ENCODE measurements around the gene FCGR3A. TPM values are rescaled to one million over a fixed set of nuclear protein-coding genes. Genes with fewer than 3 reads are reported as not detected.
"Not testable (repeated sequence)": the region's sequence is repeated elsewhere in the genome, so short reads cannot be mapped to it uniquely, and the experiment has no call there.

FCGR3A gene
- total and polyA plus RNA-seq, 2 donors (not counting 1 experiment from before 2014, with no cell fraction given), result 1.3 to 3.1 TPM

GRCh38 chr1:161566602-161566960 is 17.0 kb upstream of the FCGR3A start:
- H2AFZ ChIP-seq (ENCODE audit: insufficient read depth, low read depth, low read length, poor library complexity, severe bottlenecking); ATAC-seq (ENCODE audit: low read depth); H4K20me1 ChIP-seq (ENCODE audit: control insufficient read depth, insufficient read depth, low read length, poor library complexity, severe bottlenecking); H3K4me1 Mint-ChIP-seq; DNase-seq; CTCF ChIA-PET; H3K4me3 Mint-ChIP-seq; H3K27me3 Mint-ChIP-seq; H3K36me3 ChIP-seq (replicated peaks in 1 of 2; ENCODE audit: control extremely low read depth in 1 of 2, control insufficient read depth in 1 of 2, extremely low read depth in 1 of 2, insufficient read depth in 2 of 2, low read length in 1 of 2); H3K27ac Mint-ChIP-seq; H3K27ac ChIP-seq (ENCODE audit: low read length in 2 of 2); H3K27me3 ChIP-seq (replicated peaks in 1 of 4; ENCODE audit: control extremely low read depth in 1 of 4, control insufficient read depth in 3 of 4, insufficient read depth in 4 of 4, low read length in 3 of 4); H3K4me1 ChIP-seq (ENCODE audit: control insufficient read depth in 2 of 2, insufficient read depth in 2 of 2, low read length in 2 of 2); H3K79me2 ChIP-seq (ENCODE audit: control insufficient read depth, insufficient read depth, low read length); H3K9me3 ChIP-seq (ENCODE audit: control extremely low read depth in 1 of 3, control insufficient read depth in 2 of 3, insufficient read depth in 1 of 3, low read length in 2 of 3); H3K4me3 ChIP-seq (ENCODE audit: control extremely low read depth in 1 of 5, extremely low read depth in 1 of 5, insufficient read depth in 1 of 5, low read depth in 2 of 5, low read length in 4 of 5); H3K9me3 Mint-ChIP-seq (ENCODE audit: insufficient read depth); H3K9ac ChIP-seq (ENCODE audit: low read length); H3K4me2 ChIP-seq (replicated peaks; ENCODE audit: low read depth, low read length, poor library complexity, severe bottlenecking); POLR2A ChIA-PET: not testable (repeated sequence)
- no CpG with 5 or more reads among the region's 3 CpGs for WGBS (ENCODE audit: insufficient coverage)
- intact Hi-C loops (cut with micrococcal nuclease), result loop anchor here (10.0 kb wide), 1 partner anchor 178 kb away; the partner anchor contains the start of gene DUSP12

GRCh38 chr1:161563522-161563921 is 13.9 kb upstream of the FCGR3A start:
- H3K9ac ChIP-seq (ENCODE audit: low read length); DNase-seq; H3K27ac ChIP-seq (ENCODE audit: low read length in 2 of 2); H2AFZ ChIP-seq (ENCODE audit: insufficient read depth, low read depth, low read length, poor library complexity, severe bottlenecking); H3K36me3 ChIP-seq (replicated peaks in 1 of 2; ENCODE audit: control extremely low read depth in 1 of 2, control insufficient read depth in 1 of 2, extremely low read depth in 1 of 2, insufficient read depth in 2 of 2, low read length in 1 of 2); H3K27me3 ChIP-seq (replicated peaks in 1 of 4; ENCODE audit: control extremely low read depth in 1 of 4, control insufficient read depth in 3 of 4, insufficient read depth in 4 of 4, low read length in 3 of 4); POLR2A ChIA-PET; H3K27ac Mint-ChIP-seq; CTCF ChIA-PET; H3K9me3 ChIP-seq (ENCODE audit: control extremely low read depth in 1 of 3, control insufficient read depth in 2 of 3, insufficient read depth in 1 of 3, low read length in 2 of 3); H3K4me3 ChIP-seq (ENCODE audit: control extremely low read depth in 1 of 5, extremely low read depth in 1 of 5, insufficient read depth in 1 of 5, low read depth in 2 of 5, low read length in 4 of 5); H3K79me2 ChIP-seq (ENCODE audit: control insufficient read depth, insufficient read depth, low read length); H3K4me2 ChIP-seq (replicated peaks; ENCODE audit: low read depth, low read length, poor library complexity, severe bottlenecking); H4K20me1 ChIP-seq (ENCODE audit: control insufficient read depth, insufficient read depth, low read length, poor library complexity, severe bottlenecking); H3K9me3 Mint-ChIP-seq (ENCODE audit: insufficient read depth); H3K4me3 Mint-ChIP-seq; H3K27me3 Mint-ChIP-seq; ATAC-seq (ENCODE audit: low read depth): not testable (repeated sequence)
- peaks cover 15% of the 10 kb centered on the region for H3K4me1 Mint-ChIP-seq
- WGBS (ENCODE audit: insufficient coverage), result no CpG with 5 or more reads among the region's 1 CpG
- intact Hi-C loops (cut with micrococcal nuclease), result loop anchor here (10.0 kb wide), 1 partner anchor 181 kb away; the partner anchor contains the start of gene DUSP12
- H3K4me1 ChIP-seq (ENCODE audit: control insufficient read depth in 2 of 2, insufficient read depth in 2 of 2, low read length in 2 of 2), result peaks cover 5 to 11% of the 10 kb centered on the region in 2 donors

- H3K4me2 ChIP-seq (replicated peaks; ENCODE audit: low read depth, low read length, poor library complexity, severe bottlenecking); H3K4me3 ChIP-seq (ENCODE audit: control extremely low read depth in 1 of 5, extremely low read depth in 1 of 5, insufficient read depth in 1 of 5, low read depth in 2 of 5, low read length in 4 of 5); H2AFZ ChIP-seq (ENCODE audit: insufficient read depth, low read depth, low read length, poor library complexity, severe bottlenecking); DNase-seq; H4K20me1 ChIP-seq (ENCODE audit: control insufficient read depth, insufficient read depth, low read length, poor library complexity, severe bottlenecking); CTCF ChIA-PET; H3K79me2 ChIP-seq (ENCODE audit: control insufficient read depth, insufficient read depth, low read length); H3K4me3 Mint-ChIP-seq; H3K9me3 Mint-ChIP-seq (ENCODE audit: insufficient read depth); H3K9me3 ChIP-seq (ENCODE audit: control extremely low read depth in 1 of 3, control insufficient read depth in 2 of 3, insufficient read depth in 1 of 3, low read length in 2 of 3); H3K9ac ChIP-seq (ENCODE audit: low read length); POLR2A ChIA-PET; ATAC-seq (ENCODE audit: low read depth); H3K27ac Mint-ChIP-seq; H3K27me3 ChIP-seq (replicated peaks in 1 of 4; ENCODE audit: control extremely low read depth in 1 of 4, control insufficient read depth in 3 of 4, insufficient read depth in 4 of 4, low read length in 3 of 4); H3K27me3 Mint-ChIP-seq; H3K36me3 ChIP-seq (replicated peaks in 1 of 2; ENCODE audit: control extremely low read depth in 1 of 2, control insufficient read depth in 1 of 2, extremely low read depth in 1 of 2, insufficient read depth in 2 of 2, low read length in 1 of 2); H3K27ac ChIP-seq (ENCODE audit: low read length in 2 of 2): not testable (repeated sequence)
- H3K4me1 ChIP-seq (ENCODE audit: control insufficient read depth in 2 of 2, insufficient read depth in 2 of 2, low read length in 2 of 2), result peaks cover 5 to 11% of the 10 kb centered on the region in 2 donors
- peaks cover 15% of the 10 kb centered on the region for H3K4me1 Mint-ChIP-seq
- intact Hi-C loops (cut with micrococcal nuclease), result loop anchor here (10.0 kb wide), 1 partner anchor 182 kb away; the partner anchor contains the start of gene DUSP12
- whole genome bisulfite sequencing (ENCODE audit: insufficient coverage), result no CpG with 5 or more reads among the region's 3 CpGs
Measured at GRCh38 chr1:161562441-161562840, 12.8 kb upstream of the FCGR3A start.

All from B cell (primary cell).